ENCODE results near the gene TSPO. TPM values are rescaled to one million over a fixed set of nuclear protein-coding genes. Genes with fewer than 3 reads are reported as not detected.

The TSPO gene
- total RNA-seq, 2 experiments from 2014 or later, result 112 to 121 TPM

DNA sequence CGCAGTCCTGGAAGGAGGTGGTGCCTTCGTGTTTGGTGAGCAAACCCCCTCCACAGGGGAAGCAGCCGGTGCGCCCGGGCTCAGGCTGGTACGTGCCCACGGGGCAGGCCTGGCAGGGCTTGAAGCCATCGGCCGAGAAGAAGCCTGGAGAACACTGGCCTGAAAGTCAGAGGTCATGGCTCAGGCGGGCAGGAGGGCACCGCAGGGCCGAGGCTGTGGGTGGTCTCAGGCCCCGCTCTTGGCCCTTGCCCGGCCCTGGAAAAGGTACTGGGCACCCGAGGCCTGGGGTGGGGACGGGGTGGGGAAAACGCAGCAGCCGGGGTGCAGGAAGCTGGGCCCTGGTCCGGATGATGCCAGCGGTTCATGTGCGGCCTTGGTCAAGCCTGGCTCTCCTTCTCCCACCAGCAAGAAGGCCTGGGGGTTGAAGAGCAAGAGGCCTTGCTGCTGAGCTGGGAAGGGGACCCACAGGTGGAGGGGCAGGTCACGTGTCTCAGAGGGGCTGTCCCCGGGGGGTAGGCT, 61.1 kb downstream of the TSPO start:
- Mint-ChIP-seq H3K4me1 (ENCODE audit: low read depth) (peaks cover under 1% of the 10 kb centered on the region), H3K4me3 (no peak overlapping the region), H3K27ac (no peak overlapping the region), H3K9me3 (no peaks in the 10 kb centered on the region), H3K27me3 (ENCODE audit: low read depth) (no peaks in the 10 kb centered on the region), H3K36me3 (ENCODE audit: low read depth) (no peaks in the 10 kb centered on the region)
- intact Hi-C loops (cut with micrococcal nuclease), result no loop called here
- DNase-seq, result no peak
- CTCF ChIA-PET, result no interaction called here

Other genes starting within 250 kb of the TSPO start
- 10 to 100 TPM; 31.2 to 32.9 TPM for gene PACSIN2, start 136.4 kb upstream of the TSPO start, total RNA-seq
- 1 to 10 TPM; 7.4 TPM for gene TTLL1, start 62.2 kb upstream of the TSPO start, total RNA-seq
- gene BIK, start 40.8 kb upstream of the TSPO start, total RNA-seq, result 1 to 10 TPM; 2.0 to 2.5 TPM
- 10 to 100 TPM in 1 of 2 experiments, 1 to 10 TPM in 1; 10.0 to 10.5 TPM for gene MCAT, start 8.2 kb upstream of the TSPO start, total RNA-seq
- gene TTLL12, start 35.6 kb downstream of the TSPO start, total RNA-seq, result 10 to 100 TPM; 63.1 to 64.6 TPM
- not detected for gene SCUBE1, start 191.8 kb downstream of the TSPO start, total RNA-seq

Measured in activated naive CD4-positive, alpha-beta T cell treated with anti-CD3 and anti-CD28 coated beads for 36 hours (primary cell).